Subcutaneous adipose tissue (tissue), 4 donors: ENCODE measurements around the gene ZBTB44. TPM values are rescaled to one million over a fixed set of nuclear protein-coding genes. Genes with fewer than 3 reads are reported as not detected.

ENCODE experiments used
- total RNA-seq, 4 donors: library from RNA; depleted of rRNA; stranded (reverse); fragments of >200 nt; gene quantifications; one replicate each; pipeline ENCODE4 v1.1.0, GENCODE V29; 2016
- TF ChIP-seq, protein P1 (sequence below): fragments of 450-650 bp; IDR thresholded peaks from one replicate; pipeline ENCODE4 v1.5.1; 2016; ENCODE audit warnings: low read depth, mild to moderate bottlenecking, control low read depth, antibody characterized with exemption, moderate library complexity

Gene ZBTB44
- total RNA-seq, 4 donors from 2014 or later = 64.3 to 87.6 (median 71.6) TPM

DNA sequence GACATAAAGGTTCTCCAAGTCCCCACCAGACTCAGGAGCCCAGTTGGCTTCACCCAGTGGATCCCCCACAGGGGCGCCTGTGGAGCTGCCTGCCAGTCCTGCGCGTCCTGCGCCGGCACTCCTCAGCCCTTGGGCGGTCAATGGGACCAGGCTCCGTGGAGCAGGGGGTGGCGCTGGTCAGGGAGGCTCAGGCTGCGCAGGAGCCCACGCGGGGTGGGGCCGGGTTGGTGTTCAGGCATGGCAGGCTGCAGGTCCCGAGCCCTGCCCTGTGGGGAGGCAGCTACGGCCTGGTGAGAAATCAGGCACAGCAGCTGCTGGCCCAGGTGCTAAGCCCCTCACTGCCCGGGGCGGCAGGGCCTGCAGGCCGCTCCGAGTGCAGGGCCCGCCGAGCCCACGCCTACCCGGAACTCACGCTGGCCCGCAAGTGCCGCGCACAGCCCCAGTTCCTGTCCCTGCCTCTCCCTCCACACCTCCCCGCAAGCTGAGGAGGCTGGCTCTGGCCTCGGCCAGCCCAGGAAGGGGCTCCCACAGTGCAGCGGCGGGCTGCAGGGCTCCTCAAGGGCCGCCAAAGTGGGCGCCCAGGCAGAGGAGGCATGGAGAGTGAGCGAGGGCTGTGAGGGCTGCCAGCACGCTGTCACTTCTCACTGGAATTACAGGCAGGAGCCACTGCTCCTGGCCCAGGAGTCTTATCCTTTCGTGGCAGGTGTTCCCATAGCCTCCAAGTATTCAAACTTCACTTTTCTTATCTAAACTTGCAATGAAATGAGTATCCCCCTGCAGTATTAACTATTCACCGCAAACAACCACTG lies 22.8 kb upstream of the ZBTB44 start:
- TF ChIP-seq, protein P1, sequence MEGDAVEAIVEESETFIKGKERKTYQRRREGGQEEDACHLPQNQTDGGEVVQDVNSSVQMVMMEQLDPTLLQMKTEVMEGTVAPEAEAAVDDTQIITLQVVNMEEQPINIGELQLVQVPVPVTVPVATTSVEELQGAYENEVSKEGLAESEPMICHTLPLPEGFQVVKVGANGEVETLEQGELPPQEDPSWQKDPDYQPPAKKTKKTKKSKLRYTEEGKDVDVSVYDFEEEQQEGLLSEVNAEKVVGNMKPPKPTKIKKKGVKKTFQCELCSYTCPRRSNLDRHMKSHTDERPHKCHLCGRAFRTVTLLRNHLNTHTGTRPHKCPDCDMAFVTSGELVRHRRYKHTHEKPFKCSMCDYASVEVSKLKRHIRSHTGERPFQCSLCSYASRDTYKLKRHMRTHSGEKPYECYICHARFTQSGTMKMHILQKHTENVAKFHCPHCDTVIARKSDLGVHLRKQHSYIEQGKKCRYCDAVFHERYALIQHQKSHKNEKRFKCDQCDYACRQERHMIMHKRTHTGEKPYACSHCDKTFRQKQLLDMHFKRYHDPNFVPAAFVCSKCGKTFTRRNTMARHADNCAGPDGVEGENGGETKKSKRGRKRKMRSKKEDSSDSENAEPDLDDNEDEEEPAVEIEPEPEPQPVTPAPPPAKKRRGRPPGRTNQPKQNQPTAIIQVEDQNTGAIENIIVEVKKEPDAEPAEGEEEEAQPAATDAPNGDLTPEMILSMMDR = no peak

- TF ChIP-seq, protein P1 = no peak
Measured at GRCh38 chr11:130330101-130330684, 15.5 kb upstream of the ZBTB44 start.

GRCh38 chr11:130328420-130328819 lies 13.7 kb upstream of the ZBTB44 start:
- TF ChIP-seq, protein P1 = no peak

GRCh38 chr11:130327716-130328115 lies 13.0 kb upstream of the ZBTB44 start:
- TF ChIP-seq, protein P1 = no peak

DNA sequence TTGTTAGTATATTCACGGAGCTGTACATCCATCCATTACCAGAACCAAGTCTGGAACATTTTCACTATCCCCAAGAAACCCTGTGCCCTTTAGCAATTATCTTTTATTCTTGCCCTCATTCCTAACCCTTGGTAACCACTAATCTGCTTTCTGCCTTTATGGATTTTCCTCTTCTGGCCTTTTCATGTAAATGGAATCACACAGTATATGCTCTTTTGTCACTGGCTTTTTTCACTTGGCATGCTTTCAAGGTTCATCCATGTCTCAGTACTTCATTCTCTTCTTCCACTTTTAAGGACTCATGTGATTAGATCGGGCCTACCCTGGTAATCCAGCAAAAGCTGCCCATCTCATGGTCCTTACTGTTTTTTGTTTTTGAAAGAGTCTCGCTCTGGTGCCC lies 11.0 kb upstream of the ZBTB44 start:
- TF ChIP-seq, protein P1 = no peak

DNA sequence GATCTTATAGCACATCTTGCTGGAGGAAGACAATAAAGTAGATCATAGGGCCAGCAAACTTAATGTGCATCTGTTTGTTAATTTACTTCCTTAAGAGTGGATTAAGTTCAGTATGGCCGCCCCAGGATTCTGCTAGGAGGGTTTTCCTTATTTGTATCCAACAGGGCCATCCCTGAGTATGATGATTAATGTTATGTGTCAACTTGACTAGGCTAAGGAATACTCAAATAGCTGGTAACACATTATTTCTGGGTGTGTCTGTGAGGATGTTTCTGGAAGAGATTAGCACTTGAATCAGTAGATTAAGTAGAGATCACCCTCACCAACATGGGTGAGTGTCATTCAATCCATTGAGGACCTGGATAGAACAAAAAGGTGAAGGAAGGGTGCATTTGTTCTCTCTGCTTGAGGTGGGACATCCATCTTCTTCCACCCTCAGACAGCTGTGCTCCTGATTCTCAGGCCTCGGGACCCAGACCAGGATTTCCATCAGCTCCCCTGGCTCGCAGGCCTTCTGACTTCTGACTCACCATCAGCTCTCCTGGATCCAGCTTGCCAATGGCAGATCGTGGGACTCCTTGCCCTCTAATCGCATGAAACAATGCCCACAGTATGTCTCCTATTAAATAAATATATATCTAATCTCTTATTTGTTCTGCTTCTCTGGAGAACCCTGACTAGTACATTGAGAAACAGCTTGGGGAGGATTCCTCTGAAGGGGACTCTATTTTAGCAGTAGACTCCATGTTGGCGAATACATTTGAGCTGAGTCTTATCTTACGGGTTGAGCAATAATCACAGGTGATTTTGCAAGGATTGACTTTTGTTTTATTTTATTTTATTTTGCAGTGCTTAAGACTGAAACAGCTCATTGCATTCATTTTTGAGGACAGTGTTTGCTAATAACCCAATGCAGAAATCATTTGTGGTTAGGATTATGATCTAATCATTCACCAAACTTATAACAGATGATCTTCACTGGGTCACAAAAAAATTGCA lies 9.0 kb upstream of the ZBTB44 start:
- TF ChIP-seq, protein P1 = no peak
